HG03097 (cell line): ENCODE measurements around the gene BAK1.
"Not testable (repeated sequence)": the region's sequence is repeated elsewhere in the genome, so short reads cannot be mapped to it uniquely, and the experiment has no call there.

Experiments used
- ATAC-seq: cut with Tn5 transposase; IDR thresholded peaks from one replicate; pipeline ENCODE4 v1.9.1; 2021; ENCODE audit not compliant: unreplicated experiment, low FRiP score

Gene BAK1

GRCh38 chr6:33558801-33559200 lies 21.3 kb downstream of the BAK1 start:
- ATAC-seq, result no peak

- ATAC-seq, result no peak
Measured at GRCh38 chr6:33557376-33557775, 22.7 kb downstream of the BAK1 start.

GRCh38 chr6:33552883-33553282 lies 27.2 kb downstream of the BAK1 start:
- not testable (repeated sequence) for ATAC-seq

- ATAC-seq, result no peak
Measured at GRCh38 chr6:33552252-33552651, 27.8 kb downstream of the BAK1 start.

GRCh38 chr6:33551538-33551937 lies 28.5 kb downstream of the BAK1 start:
- ATAC-seq, result no peak

GRCh38 chr6:33549896-33550295 lies 30.2 kb downstream of the BAK1 start:
- ATAC-seq, result no peak

GRCh38 chr6:33549196-33549595 lies 30.9 kb downstream of the BAK1 start:
- no peak for ATAC-seq

- ATAC-seq, result no peak
Measured at GRCh38 chr6:33547499-33547898, 32.6 kb downstream of the BAK1 start.

- ATAC-seq, result no peak
Measured at GRCh38 chr6:33546766-33547165, 33.3 kb downstream of the BAK1 start.

GRCh38 chr6:33545292-33545691 lies 34.8 kb downstream of the BAK1 start:
- not testable (repeated sequence) for ATAC-seq

- ATAC-seq, result no peak
Measured at GRCh38 chr6:33543116-33543515, 37.0 kb downstream of the BAK1 start.

GRCh38 chr6:33540768-33541167 lies 39.3 kb downstream of the BAK1 start:
- ATAC-seq, result no peak

GRCh38 chr6:33534702-33535101 lies 45.4 kb downstream of the BAK1 start:
- ATAC-seq, result no peak

GRCh38 chr6:33533163-33533869 lies 46.8 kb downstream of the BAK1 start:
- not testable (repeated sequence) for ATAC-seq

GRCh38 chr6:33532431-33532830 lies 47.6 kb downstream of the BAK1 start:
- not testable (repeated sequence) for ATAC-seq

GRCh38 chr6:33530617-33531016 lies 49.5 kb downstream of the BAK1 start:
- not testable (repeated sequence) for ATAC-seq
